Measurements from ENCODE around the gene INSYN2B.

DNA sequence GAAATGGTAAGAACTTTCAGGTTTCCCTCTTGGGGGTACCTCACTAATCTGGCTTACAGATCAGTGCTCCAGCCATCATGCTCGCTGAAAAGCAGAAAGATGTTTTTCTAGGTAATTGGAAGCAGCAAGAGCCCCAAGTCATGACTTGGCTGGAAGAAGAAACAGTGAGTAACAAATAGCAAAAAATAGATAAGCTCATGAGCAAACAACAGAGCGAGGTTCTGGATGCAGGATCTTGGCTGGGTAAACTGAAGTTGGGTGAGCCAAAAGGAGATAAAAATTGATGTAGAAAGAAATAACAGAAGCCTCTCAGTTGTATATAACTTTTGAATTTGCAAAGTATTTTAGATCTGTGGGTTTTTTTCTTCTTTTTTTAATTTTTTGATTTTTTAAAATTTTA, 110.1 kb downstream of the INSYN2B start:
- TF ChIP-seq, protein P1, sequence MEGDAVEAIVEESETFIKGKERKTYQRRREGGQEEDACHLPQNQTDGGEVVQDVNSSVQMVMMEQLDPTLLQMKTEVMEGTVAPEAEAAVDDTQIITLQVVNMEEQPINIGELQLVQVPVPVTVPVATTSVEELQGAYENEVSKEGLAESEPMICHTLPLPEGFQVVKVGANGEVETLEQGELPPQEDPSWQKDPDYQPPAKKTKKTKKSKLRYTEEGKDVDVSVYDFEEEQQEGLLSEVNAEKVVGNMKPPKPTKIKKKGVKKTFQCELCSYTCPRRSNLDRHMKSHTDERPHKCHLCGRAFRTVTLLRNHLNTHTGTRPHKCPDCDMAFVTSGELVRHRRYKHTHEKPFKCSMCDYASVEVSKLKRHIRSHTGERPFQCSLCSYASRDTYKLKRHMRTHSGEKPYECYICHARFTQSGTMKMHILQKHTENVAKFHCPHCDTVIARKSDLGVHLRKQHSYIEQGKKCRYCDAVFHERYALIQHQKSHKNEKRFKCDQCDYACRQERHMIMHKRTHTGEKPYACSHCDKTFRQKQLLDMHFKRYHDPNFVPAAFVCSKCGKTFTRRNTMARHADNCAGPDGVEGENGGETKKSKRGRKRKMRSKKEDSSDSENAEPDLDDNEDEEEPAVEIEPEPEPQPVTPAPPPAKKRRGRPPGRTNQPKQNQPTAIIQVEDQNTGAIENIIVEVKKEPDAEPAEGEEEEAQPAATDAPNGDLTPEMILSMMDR (IDR thresholded peaks at IDR 0.05; ENCODE audit: low read depth, low read length), result no peak
- no peak for TF ChIP-seq EZH2phosphoT487 (IDR thresholded peaks at IDR 0.05; ENCODE audit: low read depth)
